GM21825 (cell line): ENCODE measurements around the gene RABIF.
"Not testable (repeated sequence)": the region's sequence is repeated elsewhere in the genome, so short reads cannot be mapped to it uniquely, and the experiment has no call there.

Source experiments
- ATAC-seq: cut with Tn5 transposase; IDR thresholded peaks from one replicate; pipeline ENCODE4 v1.9.1; 2021; ENCODE audit warnings: mild to moderate bottlenecking, moderate library complexity; ENCODE audit not compliant: unreplicated experiment

RABIF gene

GRCh38 chr1:202888531-202889360 is at the start of gene RABIF:
TSS of gene RABIF (minus strand) at chr1:202889149. CDS start at chr1:202889098, 51 bp downstream.
- ATAC-seq, result peak; percentile 85

GRCh38 chr1:202938287-202938925 is 49.5 kb upstream of the RABIF start:
- ATAC-seq, result no peak

- not testable (repeated sequence) for ATAC-seq
Measured at GRCh38 chr1:202936409-202936808, 47.5 kb upstream of the RABIF start.

DNA sequence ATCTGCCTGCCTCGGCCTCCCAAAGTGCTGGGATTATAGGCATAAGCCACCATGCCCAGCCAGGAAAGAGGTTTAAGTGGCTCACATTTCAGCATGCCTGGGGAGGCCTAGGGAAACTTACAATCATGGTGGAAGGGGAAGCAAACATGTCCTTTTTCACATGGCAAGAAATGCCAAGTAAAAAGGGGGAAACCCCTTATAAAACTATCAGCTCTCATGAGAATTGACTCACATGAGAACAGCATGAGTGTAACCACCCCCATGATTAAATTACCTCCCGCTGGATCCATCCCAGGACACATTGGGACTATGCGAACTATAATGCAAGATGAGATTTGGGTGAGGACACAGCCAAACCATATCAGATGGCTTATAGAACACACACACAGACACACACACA is 46.9 kb upstream of the RABIF start:
- ATAC-seq, result no peak

DNA sequence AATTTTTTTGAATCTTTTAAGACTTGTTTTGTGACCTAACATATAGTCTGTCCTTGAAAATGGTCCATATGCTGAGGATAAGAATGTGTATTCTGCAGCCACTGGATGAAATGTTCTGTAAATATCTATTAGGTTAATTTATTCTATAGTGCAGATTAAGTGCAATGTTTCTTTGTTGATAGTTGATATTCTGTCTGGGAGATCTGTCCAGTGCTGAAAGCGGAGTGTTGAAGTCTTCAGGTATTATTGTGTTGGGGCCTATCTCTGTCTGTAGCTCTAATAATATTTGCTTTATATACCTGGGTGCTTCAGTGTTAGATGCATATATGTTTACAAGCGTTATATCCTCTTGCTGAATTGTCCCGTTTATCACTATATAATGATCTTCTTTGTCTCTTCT is 45.8 kb upstream of the RABIF start:
- no peak for ATAC-seq

- ATAC-seq, result no peak
Measured at GRCh38 chr1:202932476-202932875, 43.5 kb upstream of the RABIF start.

DNA sequence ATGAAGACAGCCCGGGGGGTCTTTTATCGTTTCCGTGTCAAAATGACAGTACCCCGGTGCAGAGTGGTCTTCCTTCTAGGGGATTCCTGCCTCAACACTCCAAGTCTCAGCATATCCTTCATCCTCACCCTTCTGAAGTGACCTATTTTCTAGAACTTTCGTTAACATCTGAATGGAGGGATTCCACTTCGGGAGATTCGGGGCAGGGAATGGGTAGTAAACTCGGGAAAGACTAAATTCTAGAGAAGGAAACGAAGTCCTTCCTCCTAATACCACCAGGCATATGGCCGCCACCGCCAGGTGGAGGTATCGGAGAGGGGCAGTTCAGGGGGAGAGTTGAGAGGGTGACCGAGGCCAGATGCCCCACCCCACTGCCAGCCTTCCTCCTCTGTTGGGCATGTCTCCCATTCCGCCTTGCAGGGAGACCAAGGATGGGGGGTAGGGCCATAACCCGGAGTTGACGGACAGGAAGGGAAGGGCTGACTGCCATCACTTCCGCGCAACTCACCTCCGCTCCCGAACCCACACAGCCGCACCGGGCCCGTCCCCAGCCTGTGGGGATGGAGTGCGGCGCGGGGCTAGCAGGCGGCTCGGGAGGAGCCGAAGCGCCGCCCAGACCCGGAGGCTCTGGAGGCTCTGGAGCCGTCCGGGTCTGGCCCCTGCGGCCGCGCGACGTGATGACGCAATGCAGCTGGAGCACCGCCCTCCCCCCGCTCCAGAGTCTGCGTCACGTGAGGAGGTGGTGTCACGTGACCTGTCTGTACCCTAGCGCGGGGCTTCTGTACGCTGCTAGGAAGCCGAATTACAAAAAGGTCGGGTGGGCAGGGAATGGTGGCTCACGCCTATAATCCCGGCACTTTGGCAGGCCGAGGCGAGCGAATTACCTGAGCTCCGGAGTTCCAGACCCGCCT is 37.9 kb upstream of the RABIF start, which contains the start of gene KLHL12:
Gene KLHL12 (minus strand): TSS at position 654 of the 911 bp plus-strand sequence. CDS start 2,072 bp downstream, outside the sequence.
- ATAC-seq, result peak; percentile 87

DNA sequence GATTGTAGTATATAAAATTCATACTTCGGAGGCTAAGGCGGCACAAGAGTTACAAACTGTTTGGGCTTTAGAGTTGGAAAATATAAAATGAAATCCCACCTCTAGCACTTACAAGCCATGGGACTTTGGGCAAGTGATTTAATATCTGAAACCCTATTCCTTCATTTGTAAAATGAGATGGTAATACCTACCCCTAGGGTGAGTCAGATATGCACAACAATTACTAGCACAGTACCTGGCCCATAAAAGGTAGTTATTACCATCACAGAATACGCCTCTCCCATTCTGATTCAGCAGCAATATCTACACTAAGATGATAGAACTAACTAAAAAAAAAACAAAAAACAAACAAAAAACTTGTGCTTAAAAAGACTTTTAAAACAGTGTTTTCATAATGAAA is 34.6 kb upstream of the RABIF start:
- no peak for ATAC-seq

DNA sequence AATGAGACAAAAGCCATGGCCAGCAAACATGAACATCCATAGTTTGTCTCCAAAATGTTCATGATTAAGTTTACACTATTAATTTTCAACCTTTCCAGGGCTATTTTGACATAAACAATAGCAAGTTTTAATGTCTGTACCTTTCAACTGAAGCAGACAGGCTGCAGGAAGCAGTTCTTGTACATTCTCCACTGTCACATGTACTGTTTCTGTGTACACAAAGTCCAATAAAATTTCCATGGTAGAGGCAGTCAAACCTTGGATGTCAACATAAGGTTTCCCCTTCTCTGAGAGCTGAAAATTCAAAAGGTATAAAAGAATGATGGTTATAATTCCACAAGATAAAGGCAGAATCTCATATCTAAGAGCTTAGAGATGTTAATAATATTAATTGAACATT is 30.7 kb upstream of the RABIF start:
- ATAC-seq, result no peak

DNA sequence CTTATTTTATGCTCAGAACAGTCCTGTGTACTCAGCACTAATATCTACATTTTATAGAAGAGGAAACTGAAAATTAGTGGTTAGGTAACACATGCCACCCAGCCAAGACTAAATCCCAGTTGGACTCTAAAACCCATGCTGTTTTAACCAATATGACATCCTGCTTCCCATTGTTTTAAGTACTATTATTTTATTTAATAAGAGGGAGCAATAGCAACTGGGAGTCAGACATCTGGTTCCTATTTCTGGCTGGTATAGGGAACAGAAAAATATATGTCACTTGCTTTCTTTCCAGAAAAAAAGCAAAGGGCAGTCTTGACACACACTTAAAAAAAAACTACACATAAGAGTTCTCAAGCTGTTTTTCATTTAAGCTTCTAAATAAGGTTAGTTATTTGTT is 26.2 kb upstream of the RABIF start:
- no peak for ATAC-seq

GRCh38 chr1:202912476-202912875 is 23.5 kb upstream of the RABIF start:
- not testable (repeated sequence) for ATAC-seq

DNA sequence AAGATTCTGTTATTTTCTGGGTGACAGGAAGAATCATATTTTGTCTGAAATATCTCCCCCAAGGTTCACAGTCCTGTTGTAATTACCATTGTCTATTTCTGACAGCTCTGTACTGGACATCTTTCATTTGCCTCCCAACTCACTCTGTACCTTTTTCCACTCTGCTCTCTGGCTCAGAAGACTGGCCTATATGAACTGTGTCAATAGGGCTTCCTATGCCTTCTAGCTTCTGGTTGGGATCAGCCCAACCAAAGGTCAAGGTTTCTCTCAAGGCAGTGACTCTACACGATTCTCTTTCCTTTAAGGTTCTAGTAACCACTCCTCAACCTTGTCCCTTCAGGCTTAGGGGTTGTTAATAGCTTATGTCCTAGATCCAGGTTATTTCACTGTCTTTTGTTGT is 20.5 kb upstream of the RABIF start:
- no peak for ATAC-seq

GRCh38 chr1:202908998-202909397 is 20.0 kb upstream of the RABIF start:
- no peak for ATAC-seq

- no peak for ATAC-seq
Measured at GRCh38 chr1:202905331-202905730, 16.4 kb upstream of the RABIF start.

DNA sequence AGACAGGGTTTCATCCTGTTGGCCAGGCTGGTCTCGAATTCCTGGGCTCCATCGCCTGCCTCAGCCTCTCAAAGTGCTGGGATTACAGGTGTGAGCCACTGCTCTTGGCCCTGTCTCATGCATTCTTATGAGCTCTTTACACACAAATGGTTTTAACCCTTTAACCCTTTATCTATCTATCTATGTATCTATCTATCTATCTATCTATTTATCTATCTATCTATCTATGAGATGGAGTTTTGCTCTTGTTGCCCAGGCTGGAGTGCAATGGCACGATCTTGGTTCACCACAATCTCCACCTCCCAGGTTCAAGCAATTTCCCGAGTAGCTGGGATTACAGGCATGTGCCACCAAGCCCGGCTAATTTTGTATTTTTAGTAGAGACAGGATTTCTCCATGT is 14.9 kb upstream of the RABIF start:
- not testable (repeated sequence) for ATAC-seq

DNA sequence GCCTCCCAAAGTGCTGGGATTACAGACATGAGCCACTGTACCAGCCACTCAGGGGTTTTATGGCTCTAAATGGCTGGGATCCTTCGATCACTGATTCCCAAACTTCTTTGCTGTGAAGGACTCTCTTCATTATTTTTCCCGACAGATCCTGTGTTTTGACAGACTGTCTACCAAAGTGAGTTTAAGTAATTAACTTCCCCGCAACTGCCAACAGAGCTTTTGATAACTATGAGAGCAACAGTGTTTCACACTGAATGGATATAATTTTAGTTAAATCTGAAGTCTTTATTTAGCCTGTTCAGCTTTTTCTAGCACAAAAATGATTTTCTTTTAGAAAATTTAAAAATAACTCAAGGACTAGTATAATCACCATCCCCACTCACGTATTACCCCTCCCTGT is 12.6 kb upstream of the RABIF start:
- no peak for ATAC-seq

DNA sequence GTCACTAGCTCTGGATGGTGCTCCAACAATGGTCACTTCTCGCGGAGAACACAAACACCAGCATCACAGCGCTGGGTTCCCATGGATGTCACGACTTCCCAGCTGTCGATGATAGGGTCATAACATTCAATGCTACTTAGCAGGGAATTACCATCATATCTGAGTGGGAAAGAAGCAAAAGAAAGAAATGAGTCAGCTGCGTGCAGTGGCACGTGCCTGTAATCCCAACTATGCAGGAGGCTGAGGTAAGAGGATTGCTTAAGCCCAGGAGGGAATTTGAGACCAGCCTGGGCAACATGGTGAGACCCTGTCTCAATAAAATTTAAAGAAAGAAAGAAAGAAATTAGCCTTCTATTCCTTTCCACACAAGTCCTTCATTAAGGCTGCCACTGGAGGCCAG is 3.6 kb upstream of the RABIF start:
- ATAC-seq, result no peak

GRCh38 chr1:202890392-202890791 is 1.4 kb upstream of the RABIF start:
- no peak for ATAC-seq

DNA sequence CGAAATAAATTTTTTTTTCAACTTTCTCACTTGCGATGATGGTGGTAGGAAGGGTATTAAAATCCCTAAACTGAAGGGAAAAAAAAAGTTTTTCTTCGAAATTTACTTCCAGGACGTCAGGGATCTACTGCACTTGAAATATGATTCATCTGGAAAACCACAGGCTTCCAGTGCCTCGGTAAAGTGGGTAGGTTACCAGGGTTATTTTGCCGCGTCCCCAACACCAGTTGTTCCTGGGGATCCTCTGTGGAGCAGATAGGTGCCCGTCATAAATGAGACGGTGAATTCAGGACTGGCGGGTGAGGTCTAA is 773 bp downstream of the RABIF start:
- ATAC-seq, result no peak

- ATAC-seq, result no peak
Measured at GRCh38 chr1:202880961-202881460, 7.9 kb downstream of the RABIF start.

DNA sequence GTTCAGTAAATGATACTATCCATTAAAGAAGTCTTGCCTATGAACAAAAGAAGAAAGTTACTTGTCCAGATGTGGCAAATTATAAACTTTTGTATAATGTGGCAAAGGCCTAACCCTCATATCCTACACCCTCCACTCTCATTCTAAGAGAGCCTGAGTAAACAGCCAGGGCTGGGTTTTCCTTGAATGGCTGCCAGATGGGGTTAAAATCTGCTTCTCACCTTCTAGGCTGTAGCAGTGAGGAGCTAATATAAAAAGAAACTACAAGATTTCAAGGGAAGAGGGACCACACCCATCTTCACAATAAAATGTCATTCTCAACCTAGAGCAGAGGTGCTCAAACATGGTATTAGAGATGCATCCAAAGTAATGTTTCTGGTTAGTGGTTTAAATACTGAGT is 8.9 kb downstream of the RABIF start:
- no peak for ATAC-seq
